HG03135 (cell line): ENCODE results near the gene HTR3B.
"Not testable (repeated sequence)": the region's sequence is repeated elsewhere in the genome, so short reads cannot be mapped to it uniquely, and the experiment has no call there.

Experiments used
- ATAC-seq: cut with Tn5 transposase; IDR thresholded peaks from one replicate; pipeline ENCODE4 v1.9.1; 2021; ENCODE audit warnings: mild to moderate bottlenecking, moderate library complexity; ENCODE audit not compliant: unreplicated experiment

Gene HTR3B

DNA sequence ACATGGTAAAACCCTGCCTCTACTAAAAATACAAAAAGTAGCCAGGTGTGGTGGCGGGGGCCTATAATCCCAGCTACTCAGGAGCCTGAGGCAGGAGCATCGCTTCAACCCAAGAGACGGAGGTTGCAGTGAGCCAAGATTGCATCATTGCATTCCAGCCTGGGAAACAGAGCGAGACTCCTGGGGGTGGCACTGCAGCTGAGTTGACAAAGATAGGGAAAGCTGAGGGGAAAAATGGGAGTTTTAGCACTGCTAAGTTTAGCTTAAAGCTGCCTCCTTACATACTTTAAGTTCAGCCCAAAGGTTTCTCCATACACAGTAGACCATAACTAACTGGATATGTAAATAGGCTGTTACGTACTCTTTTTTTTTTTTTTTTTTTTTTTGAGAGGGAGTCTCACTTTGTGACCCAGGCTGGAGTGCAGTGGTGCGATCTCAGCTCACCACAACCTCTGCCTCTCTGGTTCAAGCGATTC, 20.2 kb upstream of the HTR3B start:
- no peak for ATAC-seq

DNA sequence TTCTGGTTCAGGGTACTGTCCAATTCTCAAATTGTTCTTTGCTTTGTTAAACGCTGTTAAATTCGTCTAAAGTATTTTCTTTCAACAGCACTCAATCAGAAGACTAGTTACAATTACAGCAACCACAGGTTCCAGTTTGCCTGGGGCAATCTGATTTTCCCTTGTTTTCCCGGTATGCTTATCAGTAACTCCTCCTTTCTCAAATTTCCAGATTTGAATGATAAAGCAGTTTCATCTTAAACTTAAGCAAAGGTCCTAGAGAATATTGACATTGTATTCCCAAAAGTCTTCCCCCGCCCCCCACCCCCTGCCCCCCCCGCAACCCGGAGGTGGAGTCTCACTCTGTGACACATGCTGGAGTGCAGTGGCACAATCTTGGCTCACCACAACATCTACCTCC, 18.7 kb upstream of the HTR3B start:
- no peak for ATAC-seq

DNA sequence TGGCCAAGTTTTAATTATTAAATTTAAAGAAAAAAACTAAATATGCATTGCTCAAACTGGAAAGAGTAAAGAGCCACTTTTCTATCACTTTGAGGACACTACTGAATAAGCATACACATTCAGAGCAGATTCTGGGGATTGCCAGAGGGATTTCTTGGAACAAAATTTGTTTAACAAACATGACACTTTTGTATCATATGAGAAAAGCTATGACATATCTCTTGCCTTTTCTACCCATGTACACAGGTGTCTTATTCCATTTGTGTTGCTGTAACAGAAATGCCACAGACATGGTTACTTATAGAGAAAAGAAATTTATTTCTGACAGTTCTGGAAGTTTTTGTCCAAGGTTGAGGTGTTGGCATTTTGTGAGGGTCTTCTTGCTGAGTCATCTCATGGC, 15.7 kb upstream of the HTR3B start:
- no peak for ATAC-seq

DNA sequence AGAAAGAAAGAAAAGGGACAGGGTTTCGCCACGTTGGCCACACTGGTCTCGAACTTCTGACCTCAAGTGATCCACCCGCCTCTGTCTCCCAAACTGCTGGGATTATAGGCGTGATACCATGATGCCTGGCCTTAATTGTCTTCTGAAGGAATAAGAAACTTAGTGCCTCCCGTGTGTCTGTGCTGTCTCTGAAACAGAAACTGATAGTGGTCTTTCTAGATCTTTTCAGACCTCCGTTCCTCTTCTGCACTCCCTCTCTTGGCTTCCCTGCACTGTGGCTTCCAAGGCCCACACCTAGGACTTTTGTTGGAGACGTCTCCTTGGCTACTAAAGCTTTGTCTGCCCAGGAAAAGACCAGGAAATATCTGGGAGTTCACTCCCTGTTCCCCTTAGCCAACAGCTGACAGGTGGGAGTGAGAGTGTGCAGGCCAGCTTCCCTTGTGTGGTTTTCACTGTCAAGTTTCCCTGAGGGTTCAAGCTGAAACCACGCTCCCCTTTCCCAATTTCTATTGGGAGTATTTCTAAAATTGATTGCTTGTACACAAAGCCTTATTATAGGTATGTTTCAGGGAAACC, 10.1 kb upstream of the HTR3B start:
- peak; percentile 66 for ATAC-seq

DNA sequence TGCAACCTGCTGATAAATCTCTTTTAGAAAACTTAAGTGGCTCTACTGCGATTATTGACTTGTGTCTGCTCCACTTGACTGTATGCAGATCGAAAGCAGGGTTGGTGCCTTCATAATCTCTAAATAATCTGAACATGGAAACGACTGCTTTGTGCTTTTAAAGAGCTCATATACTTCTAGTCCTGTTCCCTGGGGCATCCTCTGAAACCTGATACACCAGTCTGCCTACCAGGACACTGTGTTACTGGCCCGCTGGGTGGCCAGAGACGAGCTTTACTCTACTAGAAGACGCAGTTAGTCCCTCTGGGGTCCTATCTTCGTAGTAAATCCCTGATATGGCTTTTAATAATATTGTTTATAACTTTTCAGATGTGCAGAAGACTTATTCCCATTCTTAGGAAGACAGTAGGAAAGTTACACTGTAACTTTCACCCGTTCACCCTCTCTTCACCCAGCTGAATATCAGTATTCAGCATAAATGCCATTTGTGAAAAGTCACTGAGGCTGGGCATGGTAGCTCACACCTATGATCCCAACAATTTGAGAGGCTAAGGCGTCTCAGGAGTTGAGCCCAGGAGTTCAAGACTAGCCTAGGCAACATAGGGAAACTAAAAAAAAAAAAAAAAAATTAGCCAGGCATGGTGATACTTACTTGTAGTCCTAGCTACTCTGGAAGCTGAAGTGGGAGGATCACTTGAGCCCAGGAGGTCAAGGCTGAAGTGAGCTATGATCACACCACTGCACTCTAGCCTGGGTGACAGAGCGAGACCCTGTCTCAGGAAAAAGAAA, 9.0 kb upstream of the HTR3B start:
- no peak for ATAC-seq

DNA sequence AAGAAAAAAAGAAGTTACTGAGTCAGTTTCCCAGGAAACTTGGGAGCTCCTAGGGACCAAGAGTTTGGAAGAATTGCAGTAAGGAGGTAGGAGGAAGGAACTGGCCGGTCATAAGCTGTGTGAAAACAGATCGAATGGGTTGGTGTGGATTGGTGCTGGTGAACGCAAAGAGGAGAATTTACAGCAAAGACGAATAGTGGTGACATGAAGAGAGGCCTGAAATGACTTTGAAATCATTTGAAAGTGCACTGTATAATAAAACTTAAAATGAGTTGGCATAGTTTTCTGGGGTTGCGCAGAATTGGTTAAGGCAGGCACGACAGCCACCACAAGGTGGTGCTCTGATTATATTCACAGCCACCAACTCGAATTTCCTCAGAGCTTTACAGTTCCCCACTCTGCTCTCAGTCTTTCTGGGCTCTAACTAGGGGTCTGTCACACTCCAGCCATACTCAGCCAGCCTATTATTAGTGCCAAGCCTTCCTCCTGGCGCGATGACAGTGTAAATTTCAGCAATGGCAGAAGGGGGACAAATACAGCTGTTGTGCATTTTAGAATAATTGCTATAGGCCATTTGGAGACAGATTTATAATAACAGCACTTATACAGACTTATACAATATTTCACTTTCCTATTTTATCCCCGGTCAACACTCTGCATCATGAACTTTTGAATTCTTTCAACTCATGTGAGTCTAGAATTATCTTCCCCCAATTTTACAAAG, 8.3 kb upstream of the HTR3B start:
- ATAC-seq, result no peak

DNA sequence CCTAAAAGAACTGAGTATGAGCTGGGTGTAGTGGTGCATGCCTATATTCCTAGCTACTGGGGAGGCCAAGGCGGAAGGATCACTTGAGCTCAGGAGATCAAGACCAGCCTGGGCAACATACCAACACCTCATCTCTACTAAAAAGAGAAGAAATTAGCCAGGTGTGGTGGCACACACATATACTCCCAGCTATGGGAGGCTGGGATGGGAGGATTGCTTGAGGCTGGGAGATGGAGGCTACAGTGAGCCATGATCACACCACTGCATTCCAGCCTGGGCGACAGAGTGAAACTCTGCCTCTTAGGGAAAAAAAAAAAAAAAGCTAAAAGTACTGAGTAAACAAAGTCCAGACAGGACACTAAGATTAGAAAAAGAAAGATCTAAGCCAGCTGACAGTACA, 3.5 kb upstream of the HTR3B start:
- ATAC-seq, result no peak

DNA sequence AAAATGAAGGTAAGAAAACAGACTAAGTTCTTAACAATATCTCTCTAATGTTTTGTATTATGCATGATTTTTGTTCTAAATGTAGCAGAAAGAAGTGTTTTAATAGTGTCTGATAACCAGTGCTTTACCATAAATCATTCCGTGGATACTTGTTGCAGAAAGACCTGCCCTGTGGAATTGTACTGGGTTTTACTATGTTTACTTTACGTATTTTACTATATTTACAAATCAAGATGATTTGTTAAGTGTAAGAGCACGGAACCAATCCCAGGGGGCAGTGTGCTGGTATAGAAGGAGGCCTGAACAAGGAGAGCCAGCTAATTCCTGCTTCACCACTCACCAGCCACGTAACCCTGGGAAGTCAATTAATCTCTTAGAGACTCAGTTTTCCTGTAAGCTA, 1.4 kb downstream of the HTR3B start:
- ATAC-seq, result no peak

DNA sequence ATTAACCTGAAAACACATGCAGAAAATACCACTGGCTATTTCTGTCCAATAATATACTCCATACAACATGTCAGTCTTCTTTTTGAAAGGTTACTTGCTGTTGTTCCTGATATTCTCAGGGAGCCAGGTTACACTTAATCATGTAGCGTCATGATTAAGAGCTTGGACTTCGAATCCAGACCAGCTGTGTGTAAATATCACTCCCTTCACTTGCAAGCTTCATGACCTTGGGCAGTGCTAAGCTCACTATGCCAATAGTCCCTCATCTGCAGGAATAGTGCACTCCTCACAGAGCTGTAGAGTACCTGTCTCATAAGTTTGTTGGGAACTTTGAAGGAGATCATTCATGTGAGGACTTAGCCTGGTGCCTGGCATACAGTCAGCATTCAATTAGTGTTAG, 1.9 kb downstream of the HTR3B start:
- no peak for ATAC-seq

DNA sequence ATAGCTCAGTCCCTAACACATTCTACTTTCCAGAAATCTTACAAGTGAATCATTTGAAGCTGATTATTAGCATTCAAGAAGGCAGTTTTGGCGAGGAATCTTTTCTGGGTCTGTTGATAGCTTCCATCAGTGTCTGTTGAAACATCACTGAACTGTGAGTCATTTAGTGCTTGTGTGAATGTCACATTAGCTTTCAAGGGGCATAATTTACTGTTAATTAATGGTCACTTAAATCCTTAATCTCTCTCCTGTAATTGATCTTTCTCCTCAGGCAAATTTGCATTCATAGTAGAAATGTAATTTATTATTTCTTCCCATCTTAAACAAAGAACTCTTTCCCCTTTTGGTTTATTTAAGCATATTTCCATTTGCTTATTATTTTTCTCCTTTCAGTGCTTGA, 2.6 kb downstream of the HTR3B start:
- ATAC-seq, result no peak

DNA sequence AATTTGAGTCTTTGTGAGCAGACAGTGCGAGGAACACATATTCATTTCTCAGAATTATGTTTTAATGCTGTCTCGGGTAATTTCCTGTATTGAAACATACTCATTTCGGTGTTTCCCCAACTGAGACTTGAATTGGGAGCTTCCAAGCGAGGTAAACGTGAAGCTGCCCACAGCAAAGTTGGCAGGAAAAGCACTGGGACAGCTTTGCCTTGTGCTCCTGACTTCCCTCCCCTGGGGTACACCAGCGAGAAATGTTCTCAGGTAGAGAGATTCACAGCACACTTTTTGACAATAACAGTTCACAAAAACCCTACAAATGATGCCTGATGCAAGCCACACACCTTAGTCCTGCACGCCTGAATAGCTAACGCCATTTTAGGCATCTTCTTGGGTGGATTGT, 3.1 kb downstream of the HTR3B start:
- ATAC-seq, result no peak

DNA sequence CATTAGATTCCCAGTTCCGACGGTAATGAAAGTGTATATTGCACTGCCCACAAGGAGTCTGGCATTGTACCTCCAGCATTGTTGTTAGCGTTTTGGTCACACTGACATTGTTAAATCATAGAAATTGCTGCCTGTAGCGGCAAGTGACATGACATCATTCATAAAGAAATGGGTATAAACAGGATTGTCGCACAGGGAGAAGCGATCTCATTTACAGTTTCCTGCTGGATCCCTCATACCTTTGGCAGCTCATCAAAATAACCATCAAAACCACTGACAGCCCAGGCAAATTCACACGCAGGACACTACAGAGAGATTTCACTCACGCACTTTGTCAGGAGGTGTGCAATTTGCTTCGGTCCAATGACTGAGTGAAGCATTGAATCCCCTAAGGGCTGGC, 3.5 kb downstream of the HTR3B start:
- ATAC-seq, result no peak

DNA sequence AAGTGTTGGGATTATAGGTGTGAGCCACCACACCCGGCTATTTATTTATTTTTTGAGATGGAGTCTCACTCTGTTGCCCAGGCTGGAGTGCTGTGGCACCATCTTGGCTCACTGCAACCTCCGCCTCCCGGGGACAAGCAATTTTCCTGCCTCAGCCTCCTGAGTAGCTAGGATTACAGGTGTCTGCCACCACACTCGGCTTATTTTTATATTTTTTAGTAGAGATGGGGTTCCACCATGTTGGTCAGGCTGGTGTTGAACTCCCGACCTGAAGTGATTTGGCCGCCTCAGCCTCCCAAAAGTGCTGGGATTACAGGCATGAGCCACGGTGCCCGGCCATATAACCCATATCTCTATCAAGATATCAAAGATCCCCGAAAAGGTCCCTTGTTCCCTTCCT, 6.9 kb downstream of the HTR3B start:
- ATAC-seq, result not testable (repeated sequence)

DNA sequence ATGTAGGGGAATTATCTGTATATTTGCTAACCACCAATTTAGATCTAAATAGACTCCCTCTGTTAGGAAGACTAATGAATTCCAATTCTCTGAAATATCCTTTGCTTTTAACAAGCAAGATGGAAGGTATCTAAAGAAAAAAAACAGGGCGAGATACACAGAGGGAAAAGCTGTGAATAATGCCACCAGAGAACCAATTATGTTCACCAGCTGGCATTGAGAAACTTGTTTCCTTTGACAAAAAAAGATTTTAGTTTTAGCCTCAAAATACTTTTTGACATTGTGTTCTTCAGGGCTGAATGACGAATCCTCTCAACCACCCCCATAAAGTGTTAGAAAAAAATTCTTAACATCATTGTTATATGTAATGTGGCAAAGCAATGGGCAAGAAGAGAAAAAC, 19.0 kb downstream of the HTR3B start:
- no peak for ATAC-seq

DNA sequence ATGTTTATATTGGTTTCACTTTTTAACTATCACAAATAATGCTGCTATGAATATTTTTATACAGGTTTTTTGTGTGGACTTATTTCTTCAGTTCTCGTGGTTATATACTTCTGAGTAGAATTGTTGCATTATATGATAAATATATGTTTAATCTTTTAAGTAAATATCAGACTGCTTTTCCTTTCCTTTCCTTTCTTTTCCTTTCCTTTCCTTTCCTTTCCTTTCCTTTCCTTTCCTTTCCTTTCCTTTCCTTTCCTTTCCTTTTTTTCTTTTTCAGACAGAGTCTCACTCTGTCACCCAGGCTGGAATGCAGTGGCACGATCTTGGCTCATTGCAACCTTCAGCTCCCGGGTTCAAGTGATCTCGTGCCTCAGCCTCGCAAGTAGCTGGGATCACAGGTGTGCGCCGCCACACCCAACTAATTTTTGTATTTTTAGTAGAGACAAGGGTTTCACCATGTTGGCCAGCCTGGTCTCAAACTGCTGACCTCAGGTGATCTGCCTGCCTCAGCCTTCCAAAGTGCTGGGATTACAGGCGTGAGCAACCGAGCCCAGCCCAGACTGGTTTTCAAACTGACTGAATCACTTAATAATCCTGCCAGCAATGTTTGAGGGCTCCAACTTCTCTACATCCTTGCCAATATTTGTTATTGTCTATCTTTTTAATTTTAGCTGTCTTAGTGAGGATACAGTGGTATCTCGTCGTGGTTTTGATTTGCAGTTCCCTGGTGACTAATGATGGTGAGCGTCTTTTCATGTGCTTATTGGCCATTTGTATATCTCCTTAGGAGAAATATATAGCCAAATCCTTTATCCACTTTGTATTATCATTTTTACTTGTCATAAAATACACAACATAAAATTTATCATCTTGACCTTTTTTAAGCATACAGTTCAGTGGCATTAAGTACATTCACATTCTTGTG, 21.9 kb downstream of the HTR3B start:
- ATAC-seq, result no peak

DNA sequence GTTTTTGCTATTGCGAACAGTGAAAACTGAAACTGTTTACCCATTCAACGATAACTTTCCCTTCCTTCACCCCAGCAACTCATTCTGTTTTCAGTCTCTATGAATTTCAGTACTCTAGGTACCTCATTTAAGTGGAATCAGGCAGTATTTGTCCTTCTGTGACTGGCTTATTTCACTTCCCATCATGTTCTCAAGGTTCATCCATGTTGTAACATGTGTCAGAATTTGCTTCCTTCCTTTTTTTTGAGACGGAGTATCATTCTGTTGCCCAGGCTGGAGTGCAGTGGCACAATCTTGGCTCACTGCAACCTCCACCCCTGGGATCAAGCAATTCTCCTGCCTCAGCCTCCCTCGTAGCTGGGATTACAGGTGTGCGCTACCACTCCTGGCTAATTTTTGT, 23.7 kb downstream of the HTR3B start:
- no peak for ATAC-seq

DNA sequence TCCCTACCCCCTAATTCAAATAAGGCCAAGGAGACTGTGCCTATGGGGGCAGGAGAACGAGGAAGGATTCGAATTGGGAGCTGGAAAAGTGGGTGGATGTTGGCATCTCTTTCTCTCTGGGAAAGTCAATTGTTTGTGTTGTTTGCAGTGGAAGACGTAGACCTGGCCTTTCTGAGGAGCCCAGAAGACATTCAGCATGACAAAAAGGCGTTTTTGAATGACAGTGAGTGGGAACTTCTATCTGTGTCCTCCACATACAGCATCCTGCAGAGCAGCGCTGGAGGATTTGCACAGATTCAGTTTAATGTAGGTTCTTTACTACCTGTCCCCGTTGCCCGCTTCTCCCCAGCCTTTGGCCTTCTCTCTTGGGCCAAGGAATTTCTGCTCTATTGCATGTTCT, 28.2 kb downstream of the HTR3B start:
- no peak for ATAC-seq

DNA sequence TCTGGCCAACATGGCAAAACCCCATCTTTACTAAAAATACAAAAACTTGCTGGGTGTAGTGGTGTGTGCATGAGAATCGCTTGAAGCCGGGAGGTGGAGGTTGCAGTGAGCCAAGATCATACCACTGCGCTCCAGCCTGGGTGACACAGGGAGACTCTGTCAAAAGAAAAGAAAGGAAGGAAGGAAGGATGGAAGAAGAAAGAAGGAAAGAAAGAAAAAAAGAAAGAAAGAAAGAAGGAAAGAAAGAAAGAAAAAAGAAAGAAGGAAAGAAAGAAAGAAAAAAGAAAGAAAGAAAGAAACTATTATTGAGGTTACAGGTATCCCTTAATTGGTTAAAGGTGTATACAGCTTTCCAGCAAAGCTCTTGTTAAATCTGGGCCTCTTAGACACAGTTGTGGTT, 29.6 kb downstream of the HTR3B start:
- ATAC-seq, result not testable (repeated sequence)

DNA sequence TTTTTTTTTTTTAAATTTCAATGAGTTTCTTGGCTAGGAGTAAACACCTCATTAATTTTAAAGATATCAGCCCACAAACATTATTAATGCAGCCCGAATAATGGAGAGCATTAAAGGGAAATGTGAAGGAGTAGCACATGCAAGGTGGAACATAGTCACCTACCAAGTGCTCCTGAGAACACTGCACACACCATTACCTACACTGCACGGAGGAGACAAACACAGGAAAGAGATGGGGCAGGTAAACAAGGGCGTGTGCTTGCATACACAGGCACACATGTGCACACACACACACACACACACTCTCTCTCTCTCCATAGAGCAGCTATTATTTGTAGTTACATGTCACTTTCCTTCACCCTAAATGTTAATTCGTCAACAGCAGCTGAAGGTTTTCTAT, 30.2 kb downstream of the HTR3B start:
- no peak for ATAC-seq

DNA sequence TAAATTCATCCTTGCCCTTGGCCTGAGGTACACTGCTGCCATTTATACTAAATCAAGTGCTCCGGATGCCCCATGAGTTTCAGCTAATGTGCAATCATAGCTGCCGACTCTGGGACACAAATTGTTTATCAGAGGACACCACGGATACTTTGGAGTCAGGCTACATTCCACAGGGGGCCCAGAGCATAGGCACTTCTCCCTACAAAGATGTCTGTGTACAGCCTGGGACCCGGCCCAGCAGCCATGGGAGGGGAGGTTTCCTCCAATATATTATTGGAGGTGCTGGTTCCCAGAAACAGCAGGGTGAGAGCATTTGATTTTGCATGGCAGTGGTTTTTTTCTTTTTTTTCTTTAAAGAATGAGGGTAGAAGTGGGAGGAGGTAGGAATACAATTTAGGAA, 31.3 kb downstream of the HTR3B start:
- no peak for ATAC-seq

DNA sequence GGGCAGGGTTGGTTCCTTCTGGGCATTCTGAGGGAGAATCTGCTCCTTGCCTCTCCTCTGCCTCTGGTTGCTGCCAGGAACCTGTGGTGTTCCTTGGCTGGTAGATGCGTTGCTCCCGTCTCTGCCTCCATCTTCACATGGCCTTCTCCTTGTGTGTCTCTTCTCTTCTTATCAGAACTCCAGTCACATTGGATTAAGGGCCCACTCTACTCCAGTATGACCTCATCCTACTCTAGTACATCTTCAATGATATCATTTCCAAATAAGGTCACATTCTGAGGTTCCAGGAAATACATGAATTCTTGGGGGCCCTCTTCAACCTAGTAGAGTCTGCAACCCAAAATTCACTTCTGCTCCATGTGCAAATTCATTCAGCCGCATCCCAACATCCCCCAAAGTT, 33.3 kb downstream of the HTR3B start:
- no peak for ATAC-seq
